NOMO-1 treated with dmso at 0.1 percent for 144 hours (cell line): ENCODE data around the gene LYZL1.
A peak's percentile ranks its signal among the peaks of the same experiment; 100 is the strongest.
"Not testable (repeated sequence)": the region's sequence is repeated elsewhere in the genome, so short reads cannot be mapped to it uniquely, and the experiment has no call there.

Experiments used
- DNase-seq: peaks from one replicate; lab custom pipeline; 2025; ENCODE audit not compliant: unreplicated experiment; lab: John Stamatoyannopoulos, UW

Gene LYZL1

GRCh38 chr10:29288906-29289305 is at the start of gene LYZL1:
Gene LYZL1, plus strand, starts transcription at chr10:29289070. Its CDS starts 2,798 bp downstream, at chr10:29291868.
- DNase-seq = not testable (repeated sequence)

GRCh38 chr10:29239569-29240472 is 49.0 kb upstream of the LYZL1 start:
- no peak for DNase-seq

- DNase-seq = no peak
These were observed 47.7 kb upstream of the LYZL1 start for GRCh38 chr10:29240986-29241660.

- no peak for DNase-seq
These were observed 46.9 kb upstream of the LYZL1 start for GRCh38 chr10:29241925-29242324.

- DNase-seq = no peak
These were observed 45.8 kb upstream of the LYZL1 start for GRCh38 chr10:29243066-29243465.

GRCh38 chr10:29243750-29244149 is 45.1 kb upstream of the LYZL1 start:
- no peak for DNase-seq

- no peak for DNase-seq
These were observed 43.9 kb upstream of the LYZL1 start for GRCh38 chr10:29244978-29245377.

GRCh38 chr10:29245476-29245875 is 43.4 kb upstream of the LYZL1 start:
- no peak for DNase-seq

- DNase-seq = no peak
These were observed 42.4 kb upstream of the LYZL1 start for GRCh38 chr10:29246449-29246848.

- no peak for DNase-seq
These were observed 40.7 kb upstream of the LYZL1 start for GRCh38 chr10:29248158-29248557.

GRCh38 chr10:29249018-29249417 is 39.9 kb upstream of the LYZL1 start:
- no peak for DNase-seq

- DNase-seq = no peak
These were observed 38.8 kb upstream of the LYZL1 start for GRCh38 chr10:29250066-29250465.

- DNase-seq = no peak
These were observed 35.8 kb upstream of the LYZL1 start for GRCh38 chr10:29252811-29253689.

- no peak for DNase-seq
These were observed 35.2 kb upstream of the LYZL1 start for GRCh38 chr10:29253690-29254029.

GRCh38 chr10:29254123-29255046 is 34.5 kb upstream of the LYZL1 start:
- DNase-seq = no peak

GRCh38 chr10:29255104-29255503 is 33.8 kb upstream of the LYZL1 start:
- DNase-seq = no peak

GRCh38 chr10:29256019-29256418 is 32.9 kb upstream of the LYZL1 start:
- DNase-seq = no peak

GRCh38 chr10:29256586-29256985 is 32.3 kb upstream of the LYZL1 start:
- no peak for DNase-seq

GRCh38 chr10:29257106-29257783 is 31.6 kb upstream of the LYZL1 start:
- peak; percentile 89 for DNase-seq

GRCh38 chr10:29257784-29258135 is 31.1 kb upstream of the LYZL1 start:
- no peak for DNase-seq
